PC-3 (cell line): ENCODE data around the gene CNN3. TPM values are rescaled to one million over a fixed set of nuclear protein-coding genes. Genes with fewer than 3 reads are reported as not detected.

Experiments used
- ATAC-seq: fragments of 200-7000 bp; cut with Tn5 transposase; 2 replicates; pipeline ENCODE4 v1.9.1; 2020; ENCODE audit warnings: mild to moderate bottlenecking, moderate library complexity
- BruUV-seq: library from RNA; stranded (reverse); fragments of 400-500 nt; replicated peaks from 2 replicates; lab custom pipeline; 2021; lab: Mats Ljungman, UMichigan
- CTCF ChIA-PET: fragments of 300-600 bp; sonication (Branson Sonifier 250); formaldehyde crosslinking; loops from one replicate; lab custom pipeline; 2022; ENCODE audit warnings: antibody characterized with exemption; lab: Charles Lee
- POLR2A ChIA-PET: fragments of 300-600 bp; sonication (Branson Sonifier 250); formaldehyde crosslinking; loops from one replicate; lab custom pipeline; 2022; ENCODE audit warnings: antibody characterized with exemption; ENCODE audit not compliant: unreplicated experiment; lab: Charles Lee
- DNase-seq: peaks from one replicate; pipeline ENCODE4 v3.0.0-alpha.2; 2015
- H2AFZ ChIP-seq: fragments of 300-600 bp; sonication (generic); 2 replicates; pipeline ENCODE4 v1.6.0; 2016; ENCODE audit warnings: antibody characterized with exemption, low read length
- H3F3A ChIP-seq: fragments of 300-600 bp; sonication (generic); one replicate; pipeline ENCODE4 v1.6.0; 2017; ENCODE audit warnings: antibody characterized with exemption, low read length, control low read depth, mild to moderate bottlenecking; ENCODE audit not compliant: unreplicated experiment
- H3K27ac ChIP-seq: fragments of 300-600 bp; sonication (generic); 2 replicates; pipeline ENCODE4 v1.5.1; 2016; ENCODE audit warnings: mild to moderate bottlenecking, low read length
- H3K27me3 ChIP-seq: fragments of 300-600 bp; sonication (generic); 2 replicates; pipeline ENCODE4 v1.6.1; 2016; ENCODE audit warnings: low read length, mixed read lengths
- H3K36me3 ChIP-seq: fragments of 300-600 bp; sonication (generic); 2 replicates; pipeline ENCODE4 v1.6.1; 2016; ENCODE audit warnings: low read depth, mixed run types, low read length, mixed read lengths
- H3K4me1 ChIP-seq: fragments of 300-600 bp; sonication (generic); 2 replicates; pipeline ENCODE4 v1.5.1; 2016; ENCODE audit warnings: low read length; ENCODE audit not compliant: insufficient read depth
- H3K4me2 ChIP-seq: fragments of 300-600 bp; sonication (generic); 2 replicates; pipeline ENCODE4 v1.6.0; 2016; ENCODE audit warnings: low read length
- H3K4me3 ChIP-seq: fragments of 300-600 bp; sonication (generic); 2 replicates; pipeline ENCODE4 v1.5.1; 2016; ENCODE audit warnings: mild to moderate bottlenecking, low read length, mixed read lengths
- H3K79me2 ChIP-seq: fragments of 300-600 bp; sonication (generic); 2 replicates; pipeline ENCODE4 v1.6.1; 2017; ENCODE audit warnings: low read length, mixed read lengths
- H3K9ac ChIP-seq: fragments of 300-600 bp; sonication (generic); 2 replicates; pipeline ENCODE4 v1.6.0; 2016; ENCODE audit warnings: mild to moderate bottlenecking, low read length
- H3K9me2 ChIP-seq: fragments of 300-600 bp; sonication (generic); replicated peaks from 2 replicates; pipeline ENCODE4 v1.6.1; 2016; ENCODE audit warnings: mixed run types, low read length, mixed read lengths
- H3K9me3 ChIP-seq: fragments of 300-600 bp; sonication (generic); 2 replicates; pipeline ENCODE4 v1.6.1; 2016; ENCODE audit warnings: low read length, mixed read lengths
- H4K20me1 ChIP-seq: fragments of 300-600 bp; sonication (generic); 2 replicates; pipeline ENCODE4 v1.6.1; 2016; ENCODE audit warnings: low read length, mixed read lengths
- EZH2 ChIP-seq: fragments of 300-600 bp; sonication (generic); IDR thresholded peaks from one replicate; pipeline ENCODE4 v1.6.1; 2017; ENCODE audit warnings: antibody characterized with exemption, mild to moderate bottlenecking, low read length; ENCODE audit not compliant: unreplicated experiment
- EZH2phosphoT487 ChIP-seq: fragments of 300-600 bp; sonication (generic); IDR thresholded peaks from 2 replicates; pipeline ENCODE4 v1.6.1; 2018; ENCODE audit warnings: mild to moderate bottlenecking, antibody characterized with exemption, low read length, borderline replicate concordance
- intact Hi-C: fragments of 100-400 bp; cut with micrococcal nuclease; formaldehyde crosslinking; loops from 2 replicates; pipeline ENCODE4 v1.9.0; 2023
- total RNA-seq: library from RNA; depleted of rRNA; stranded (reverse); fragments of >200 nt; gene quantifications from 2 replicates; pipeline ENCODE4 v1.2.3, GENCODE V29; 2014
- TF ChIP-seq, protein P1 (sequence below): fragments of 300-600 bp; sonication (generic); conservative IDR thresholded peaks from 2 replicates; pipeline ENCODE4 v1.5.1; 2017; ENCODE audit warnings: antibody characterized with exemption, low read depth, mild to moderate bottlenecking, low read length

Gene CNN3
- total RNA-seq, 1 experiment from 2014 or later, result 323 TPM

DNA sequence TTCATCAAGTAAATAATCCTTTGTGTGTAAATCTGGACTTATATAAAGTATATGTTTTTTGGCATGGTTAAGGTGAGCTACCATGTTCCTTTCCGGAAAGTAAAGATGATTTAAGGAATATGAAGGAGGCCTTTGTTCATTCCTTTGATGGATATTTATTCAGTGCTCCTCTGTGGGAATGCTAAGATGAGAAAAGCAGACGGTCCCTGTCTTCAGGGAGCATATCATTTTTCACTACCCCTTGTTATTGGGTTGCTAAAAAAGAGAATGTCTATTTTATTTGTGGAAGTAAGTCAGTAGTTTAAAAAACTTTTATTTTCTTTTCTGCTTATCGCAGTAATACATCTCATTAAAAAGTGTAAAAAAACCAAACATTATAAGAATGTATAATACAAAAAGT lies 35.1 kb upstream of the CNN3 start:
- CTCF ChIA-PET, result no interaction called here
- intact Hi-C loops, result loop anchor here (2.0 kb wide), 1 partner anchor 35 kb away; the partner anchor contains the start of gene CNN3

DNA sequence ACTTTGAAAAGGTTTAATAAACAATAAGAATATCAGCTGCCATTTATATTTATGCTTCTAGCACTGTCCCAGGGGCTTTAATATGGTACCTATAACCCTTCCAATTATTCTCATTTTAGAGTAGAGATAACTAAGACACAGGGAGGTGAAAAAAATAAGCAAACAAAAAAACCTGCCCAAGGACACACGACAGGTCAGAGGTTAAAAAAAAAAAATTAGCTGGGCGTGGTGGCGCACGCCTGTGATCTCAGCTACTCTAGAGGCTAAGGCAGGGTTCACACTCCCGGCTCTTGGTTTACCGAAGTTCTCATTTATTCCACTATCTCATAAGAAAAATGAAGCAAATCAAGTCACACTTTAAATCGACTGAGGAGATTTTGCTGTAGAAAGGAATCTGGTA lies 34.7 kb upstream of the CNN3 start:
- ChIA-PET POLR2A (interaction anchor here (0.5 kb wide), 1 partner anchor 22 kb away, joined by 3 read pairs; no protein-coding TSS in a partner anchor), CTCF (no interaction called here)
- Histone ChIP-seq H2AFZ (no peak overlapping the region), H3K4me3 (no peak overlapping the region), H3K4me1 (peaks cover 15% of the 10 kb centered on the region; the same call in 1 of the 2 replicates), H3K9me3 (no peaks in the 10 kb centered on the region), H4K20me1 (no peaks in the 10 kb centered on the region), H3K79me2 (no peaks in the 10 kb centered on the region), H3K4me2 (no peak overlapping the region), H3K27me3 (no peaks in the 10 kb centered on the region), H3K27ac (no peak overlapping the region), H3K9me2 (no peaks in the 10 kb centered on the region), H3K36me3 (no peaks in the 10 kb centered on the region), H3K9ac (no peak overlapping the region), H3F3A (no peaks in the 10 kb centered on the region)
- no TSS peak for BruUV-seq
- ATAC-seq (no peak), DNase-seq (no peak)
- TF ChIP-seq, protein P1, sequence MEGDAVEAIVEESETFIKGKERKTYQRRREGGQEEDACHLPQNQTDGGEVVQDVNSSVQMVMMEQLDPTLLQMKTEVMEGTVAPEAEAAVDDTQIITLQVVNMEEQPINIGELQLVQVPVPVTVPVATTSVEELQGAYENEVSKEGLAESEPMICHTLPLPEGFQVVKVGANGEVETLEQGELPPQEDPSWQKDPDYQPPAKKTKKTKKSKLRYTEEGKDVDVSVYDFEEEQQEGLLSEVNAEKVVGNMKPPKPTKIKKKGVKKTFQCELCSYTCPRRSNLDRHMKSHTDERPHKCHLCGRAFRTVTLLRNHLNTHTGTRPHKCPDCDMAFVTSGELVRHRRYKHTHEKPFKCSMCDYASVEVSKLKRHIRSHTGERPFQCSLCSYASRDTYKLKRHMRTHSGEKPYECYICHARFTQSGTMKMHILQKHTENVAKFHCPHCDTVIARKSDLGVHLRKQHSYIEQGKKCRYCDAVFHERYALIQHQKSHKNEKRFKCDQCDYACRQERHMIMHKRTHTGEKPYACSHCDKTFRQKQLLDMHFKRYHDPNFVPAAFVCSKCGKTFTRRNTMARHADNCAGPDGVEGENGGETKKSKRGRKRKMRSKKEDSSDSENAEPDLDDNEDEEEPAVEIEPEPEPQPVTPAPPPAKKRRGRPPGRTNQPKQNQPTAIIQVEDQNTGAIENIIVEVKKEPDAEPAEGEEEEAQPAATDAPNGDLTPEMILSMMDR, result no peak
- no peak for TF ChIP-seq EZH2phosphoT487
- TF ChIP-seq EZH2, result no peak
- intact Hi-C loops, result no loop called here

More for the DNA sequence above, 35.1 kb upstream of the CNN3 start:
- Histone ChIP-seq H3K9ac (no peak overlapping the region), H3K79me2 (no peaks in the 10 kb centered on the region), H3K4me2 (peak overlapping the region; percentile 92; the same call in 1 of the 2 replicates), H3K36me3 (no peaks in the 10 kb centered on the region), H3F3A (no peaks in the 10 kb centered on the region), H3K27me3 (no peaks in the 10 kb centered on the region), H3K9me3 (no peaks in the 10 kb centered on the region), H3K9me2 (no peaks in the 10 kb centered on the region), H4K20me1 (no peaks in the 10 kb centered on the region), H3K27ac (no peak overlapping the region), H2AFZ (no peak overlapping the region), H3K4me1 (peaks cover 11% of the 10 kb centered on the region; the same call in 1 of the 2 replicates), H3K4me3 (no peak overlapping the region)
- TF ChIP-seq EZH2phosphoT487 (no peak), EZH2 (no peak)
- TF ChIP-seq, protein P1, result no peak
- no peak for ATAC-seq
- POLR2A ChIA-PET, result no interaction called here
- BruUV-seq, result no TSS peak
- no peak for DNase-seq

DNA sequence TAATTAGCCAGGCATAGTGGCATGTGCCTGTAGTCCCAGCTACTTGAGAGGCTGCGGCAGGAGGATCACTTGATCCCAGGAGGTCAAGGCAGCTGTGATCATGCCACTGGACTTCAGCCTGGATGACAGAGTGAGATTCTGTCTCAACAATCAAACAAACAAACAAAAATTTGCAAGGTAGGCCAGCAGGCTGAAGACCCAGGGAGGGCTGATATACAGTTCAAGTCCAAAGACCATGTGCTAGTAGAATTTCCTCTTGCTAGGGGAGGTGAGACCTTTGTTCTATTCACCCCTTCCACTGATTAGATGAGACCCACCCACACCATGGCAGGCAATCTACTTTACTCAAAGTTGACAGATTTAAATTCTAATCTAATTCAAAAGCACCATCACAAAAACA lies 31.2 kb upstream of the CNN3 start:
- no peak overlapping the region for H3K4me2 ChIP-seq
- DNase-seq (no peak), ATAC-seq (no peak)
- no peak overlapping the region for H3K9ac ChIP-seq
- ChIA-PET CTCF (no interaction called here), POLR2A (no interaction called here)
- no peak overlapping the region for H3K27ac ChIP-seq
- H3K9me3 ChIP-seq, result no peaks in the 10 kb centered on the region
- H3K4me3 ChIP-seq, result no peak overlapping the region
- TF ChIP-seq, protein P1, result no peak
- TF ChIP-seq EZH2phosphoT487, result no peak
- TF ChIP-seq EZH2, result no peak
- H3K79me2 ChIP-seq, result no peaks in the 10 kb centered on the region
- no peak overlapping the region for H2AFZ ChIP-seq
- intact Hi-C loops, result no loop called here
- BruUV-seq, result no TSS peak
- no peaks in the 10 kb centered on the region for H3K9me2 ChIP-seq
- H3F3A ChIP-seq, result no peaks in the 10 kb centered on the region
- H4K20me1 ChIP-seq, result no peaks in the 10 kb centered on the region
- H3K4me1 ChIP-seq, result peaks cover 36% of the 10 kb centered on the region
- H3K27me3 ChIP-seq, result no peaks in the 10 kb centered on the region
- H3K36me3 ChIP-seq, result no peaks in the 10 kb centered on the region
